ENCODE measurements around the gene LRMDA. TPM values are rescaled to one million over a fixed set of nuclear protein-coding genes. Genes with fewer than 3 reads are reported as not detected.

LRMDA gene
- total and polyA plus RNA-seq, 2 of the 8 experiments (the other 6 are each of a cell fraction or from before 2014, with no cell fraction given) = 0.86 to 2.8 TPM

DNA sequence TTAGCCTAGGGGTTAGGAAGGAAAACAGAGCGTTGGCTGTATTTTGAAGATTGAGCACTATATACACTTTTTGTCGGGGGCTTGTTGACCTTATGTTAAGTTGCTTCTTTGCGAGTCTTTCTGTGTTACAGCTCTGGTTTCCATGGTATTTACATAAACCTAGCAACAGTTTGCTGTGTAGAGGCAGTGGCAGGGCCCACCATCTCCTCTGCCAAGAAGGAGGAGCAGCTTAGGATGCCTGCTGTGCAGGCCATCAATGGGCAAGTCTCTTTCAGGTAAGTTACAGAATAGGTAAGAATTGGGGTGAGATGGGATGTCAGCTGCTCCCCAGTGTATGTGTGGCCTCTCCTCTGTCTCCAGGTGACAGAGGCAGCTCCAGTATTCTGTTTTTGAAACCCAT lies 485.5 kb downstream of the LRMDA start:
- Histone ChIP-seq H3K56ac (replicated peaks; ENCODE audit: insufficient read length, low read depth, low read length) (no peak overlapping the region), H4K8ac (ENCODE audit: extremely low read depth, insufficient read depth, low read length) (no peak overlapping the region), H3K23me2 (ENCODE audit: low read depth, low read length) (no peaks in the 10 kb centered on the region; the same call in 1 of the 2 replicates), H3K36me3 (ENCODE audit: control insufficient read depth in 2 of 4, insufficient read depth in 4 of 4, low read length in 3 of 4) (no peaks in the 10 kb centered on the region), H2BK120ac (replicated peaks; ENCODE audit: low read depth, low read length) (no peak overlapping the region), H3K79me2 (ENCODE audit: control insufficient read depth in 1 of 2, insufficient read depth in 2 of 2, low read length in 2 of 2) (no peaks in the 10 kb centered on the region), H3K9me3 (ENCODE audit: insufficient read depth in 2 of 2, low read depth in 1 of 2, low read length in 1 of 2) (no peaks in the 10 kb centered on the region), H4K91ac (replicated peaks; ENCODE audit: insufficient read length, low read length) (no peak overlapping the region), H2BK12ac (ENCODE audit: low read depth, low read length) (no peak overlapping the region), H3K79me1 (ENCODE audit: low read depth, low read length) (no peaks in the 10 kb centered on the region), H2BK5ac (ENCODE audit: low read depth, low read length) (no peak overlapping the region), H2AK5ac (ENCODE audit: low read depth, low read length) (no peak overlapping the region), H2BK15ac (ENCODE audit: low read length) (no peak overlapping the region), H3K4ac (replicated peaks; ENCODE audit: insufficient read length, low read depth, low read length) (no peak overlapping the region), H3K4me1 (replicated peaks in 1 of 4; ENCODE audit: control insufficient read depth in 3 of 4, insufficient read depth in 4 of 4, low read length in 3 of 4) (peaks cover 0 to 4% (median 0%) of the 10 kb centered on the region in 4 experiments; a peak in 2 of 7 replicates), H2BK20ac (ENCODE audit: low read length) (no peak overlapping the region), H2AFZ (ENCODE audit: low read length) (no peak overlapping the region), H3K27ac (ENCODE audit: low read depth, low read length) (no peak overlapping the region), H3K27me3 (replicated peaks in 1 of 4; ENCODE audit: control insufficient read depth in 3 of 4, extremely low read depth in 1 of 4, insufficient read depth in 3 of 4, low read length in 3 of 4) (no peaks in the 10 kb centered on the region), H4K5ac (ENCODE audit: insufficient read length, low read depth, low read length) (no peak overlapping the region), H3K4me3 (ENCODE audit: extremely low read depth in 1 of 4, insufficient read depth in 2 of 4, low read depth in 3 of 4, low read length in 4 of 4) (no peak overlapping the region), H3K4me2 (ENCODE audit: insufficient read depth in 1 of 2, low read depth in 2 of 2, low read length in 2 of 2) (no peak overlapping the region), H3K9ac (replicated peaks in 1 of 4; ENCODE audit: extremely low read depth in 1 of 4, low read depth in 3 of 4, low read length in 3 of 4) (no peak overlapping the region), H3K14ac (ENCODE audit: insufficient read length) (no peak overlapping the region), H3K23ac (ENCODE audit: insufficient read length) (no peak overlapping the region), H3K18ac (ENCODE audit: extremely low read depth, low read length) (no peak overlapping the region), H4K20me1 (replicated peaks in 1 of 2; ENCODE audit: control insufficient read depth in 1 of 2, insufficient read depth in 2 of 2, low read length in 2 of 2) (no peaks in the 10 kb centered on the region)
- FAIRE-seq = no peak
- POLR2A ChIA-PET (ENCODE audit: partially characterized antibody) = no interaction called here
- WGBS, 2 experiments (ENCODE audit: extremely low coverage in 1 of 2, insufficient coverage in 1 of 2, insufficient read length in 1 of 2, insufficient replicate concordance in 2 of 2, low coverage in 1 of 2, low lambda C conversion rate in 2 of 2, missing lambda C conversion rate in 1 of 2) = 91% methylated on average over 3 of the region's 3 CpGs; no CpG with 5 or more reads in 1 of the 2 experiments
- CTCF ChIA-PET (ENCODE audit: partially characterized antibody) = interaction anchor here (1.5 to 1.8 kb wide), 3 partner anchors 9 to 307 kb away, joined by 3 to 5 read pairs (median 4); no protein-coding TSS in a partner anchor
- DNase-seq (ENCODE audit: low read depth in 1 of 2, low spot score in 2 of 2) = no peak
- no peak for TF ChIP-seq CBX8 (IDR thresholded peaks at IDR 0.05; ENCODE audit: borderline replicate concordance, low read depth, low read length)
- no peak for TF ChIP-seq JUND (IDR thresholded peaks at IDR 0.05; ENCODE audit: low read length)
- no peak for TF ChIP-seq SAP30 (IDR thresholded peaks at IDR 0.05; ENCODE audit: insufficient read depth, insufficient replicate concordance, low read length)
- no peak for TF ChIP-seq SP1 (IDR thresholded peaks at IDR 0.05; ENCODE audit: low read depth, low read length)
- no peak for TF ChIP-seq BCL11A (IDR thresholded peaks at IDR 0.05; ENCODE audit: low read depth in 2 of 2, low read length in 2 of 2)
- no peak for TF ChIP-seq NANOG (IDR thresholded peaks at IDR 0.05; ENCODE audit: insufficient read depth, low read depth, low read length, poor library complexity, severe bottlenecking)
- no peak for TF ChIP-seq TAF1 (IDR thresholded peaks at IDR 0.05; ENCODE audit: low read depth, low read length)
- no peak for TF ChIP-seq YY1 (IDR thresholded peaks at IDR 0.05; ENCODE audit: low read depth, low read length)
- TF ChIP-seq USF2 (IDR thresholded peaks at IDR 0.05; ENCODE audit: low read length) = no peak
- TF ChIP-seq RFX5 (IDR thresholded peaks at IDR 0.05; ENCODE audit: borderline replicate concordance, low read depth, low read length) = no peak
- TF ChIP-seq TCF12 (IDR thresholded peaks at IDR 0.05; ENCODE audit: low read depth, low read length) = no peak
- no peak for TF ChIP-seq POU5F1 (IDR thresholded peaks at IDR 0.05; ENCODE audit: low read depth, low read length)
- TF ChIP-seq CREB1 (IDR thresholded peaks at IDR 0.05) = no peak
- no peak for TF ChIP-seq CEBPB (IDR thresholded peaks at IDR 0.05; ENCODE audit: low read depth, low read length)
- TF ChIP-seq TBP (IDR thresholded peaks at IDR 0.05; ENCODE audit: low read depth, low read length) = no peak
